Endothelial cell of hepatic sinusoid (primary cell): ENCODE data around the gene SAMD11.

Experiments used
- in situ Hi-C: cut with HindIII; loops from 2 replicates; pipeline ENCODE4 v1.10.0; 2017; ENCODE audit warnings: low sequenced_read_pairs

SAMD11 gene

GRCh38 chr1:905071-905749 is 18.5 kb upstream of the SAMD11 start:
- in situ Hi-C loops, result no loop called here

GRCh38 chr1:905811-906599 is 17.7 kb upstream of the SAMD11 start:
- in situ Hi-C loops, result no loop called here

DNA sequence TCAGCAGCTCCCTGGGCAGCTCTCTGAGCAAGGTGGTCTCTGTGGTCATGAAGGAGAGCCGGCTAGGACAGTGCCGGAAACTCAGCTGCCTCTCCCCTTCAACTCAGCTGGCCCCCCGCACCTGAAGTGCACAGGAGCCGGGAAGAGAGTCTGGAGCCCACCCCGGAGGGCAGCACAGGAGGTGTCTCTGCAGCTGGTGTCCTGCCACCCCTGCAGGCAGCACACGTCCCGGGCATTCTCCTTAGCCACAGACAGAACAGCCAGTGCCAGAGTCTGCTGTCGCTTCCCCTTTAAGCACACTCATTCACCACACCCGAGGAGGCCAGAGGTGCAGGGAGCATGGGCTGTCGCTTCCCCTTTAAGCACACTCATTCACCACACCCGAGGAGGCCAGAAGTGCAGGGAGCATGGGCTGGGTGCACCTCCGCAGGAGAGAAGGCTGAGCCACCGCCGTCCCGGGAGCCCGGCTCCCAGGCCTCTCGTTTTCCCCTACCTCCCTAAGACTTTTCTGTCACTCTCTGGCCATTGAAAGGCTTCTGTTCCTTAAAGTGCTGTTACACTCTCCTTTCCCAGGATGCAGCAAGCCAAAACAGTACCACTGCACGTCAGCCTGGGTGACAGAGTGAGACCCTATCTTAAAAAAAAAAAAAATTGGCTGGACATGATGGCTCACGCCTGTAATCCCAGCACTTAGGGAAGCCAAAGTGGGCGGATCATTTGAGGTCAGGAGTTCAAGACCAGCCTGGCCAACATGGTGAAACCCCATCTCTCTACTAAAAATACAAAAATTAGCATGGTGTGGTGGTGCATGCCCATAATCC is 16.9 kb upstream of the SAMD11 start:
- in situ Hi-C loops, result no loop called here

GRCh38 chr1:907611-908451 is 15.9 kb upstream of the SAMD11 start:
- in situ Hi-C loops, result no loop called here

GRCh38 chr1:908661-909060 is 15.1 kb upstream of the SAMD11 start:
- in situ Hi-C loops, result no loop called here

GRCh38 chr1:909861-910310 is 13.8 kb upstream of the SAMD11 start:
- in situ Hi-C loops, result no loop called here

DNA sequence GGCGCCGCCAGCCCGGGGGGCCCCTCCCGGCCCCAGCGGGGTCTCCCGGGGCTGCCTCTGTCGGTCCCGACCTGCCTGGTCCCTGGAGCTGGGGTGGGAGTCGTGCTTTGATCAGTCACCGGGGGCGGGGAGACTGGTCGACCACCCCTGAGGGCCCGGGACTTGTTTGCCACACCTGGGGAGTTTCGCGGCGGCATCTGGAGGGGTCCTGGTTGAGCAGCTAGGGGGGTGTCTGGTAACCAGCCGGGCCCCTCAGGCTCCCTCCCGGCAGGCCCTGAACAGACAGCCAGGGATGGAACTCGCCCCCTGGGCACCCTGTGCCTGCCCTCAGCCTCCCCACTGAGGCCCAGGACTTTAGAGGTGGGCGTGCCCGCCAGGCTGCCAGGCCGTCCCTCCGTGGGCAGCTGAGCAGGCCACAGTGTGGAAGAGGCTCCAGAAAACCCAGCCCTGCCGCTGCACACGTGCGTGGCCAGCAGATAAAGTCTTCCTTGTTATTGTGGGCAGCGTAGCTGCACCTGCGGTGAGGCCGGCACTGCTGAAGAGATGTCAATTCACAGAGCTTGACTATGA is 13.3 kb upstream of the SAMD11 start:
- in situ Hi-C loops, result no loop called here

DNA sequence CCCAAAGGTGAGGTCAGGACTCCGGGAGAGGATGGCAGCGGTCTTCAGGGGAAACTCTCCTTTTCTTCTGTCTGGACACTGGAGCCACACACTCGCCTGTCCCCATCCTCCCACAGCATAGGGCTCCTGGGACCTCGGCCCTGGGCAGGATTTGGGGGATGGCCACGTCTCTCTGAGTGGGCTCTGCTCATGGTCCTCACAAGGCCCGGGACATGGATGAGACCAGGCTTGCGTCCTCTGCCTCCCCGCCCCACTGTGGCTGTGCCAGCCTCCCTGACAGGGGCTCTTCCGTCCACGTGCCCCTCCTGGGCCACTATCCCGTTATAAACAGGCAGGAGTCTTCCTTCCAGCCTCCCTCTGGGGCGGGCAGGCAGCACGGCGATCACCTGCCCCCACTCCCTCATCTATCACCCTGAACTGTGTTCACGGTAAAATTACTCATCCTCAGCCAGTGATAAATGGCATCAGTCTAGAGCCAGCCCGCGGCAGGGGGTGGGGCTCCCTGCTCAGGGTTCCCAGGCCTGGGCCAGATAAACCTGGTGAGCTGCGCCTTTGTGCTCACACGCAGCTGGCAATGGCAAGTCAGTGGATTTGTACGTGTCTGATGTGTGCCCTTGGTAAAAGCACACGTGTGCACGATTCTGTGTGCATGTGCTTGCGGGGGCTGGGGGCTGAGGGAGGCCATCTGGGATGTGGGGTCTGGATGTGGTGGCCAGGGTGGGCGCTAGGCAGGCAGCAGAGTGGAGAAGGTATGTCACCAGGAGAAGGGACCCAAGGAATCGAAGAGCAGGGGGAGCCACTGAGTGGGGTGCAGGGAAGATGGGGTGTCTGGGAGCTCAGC is 12.6 kb upstream of the SAMD11 start:
- in situ Hi-C loops, result no loop called here

DNA sequence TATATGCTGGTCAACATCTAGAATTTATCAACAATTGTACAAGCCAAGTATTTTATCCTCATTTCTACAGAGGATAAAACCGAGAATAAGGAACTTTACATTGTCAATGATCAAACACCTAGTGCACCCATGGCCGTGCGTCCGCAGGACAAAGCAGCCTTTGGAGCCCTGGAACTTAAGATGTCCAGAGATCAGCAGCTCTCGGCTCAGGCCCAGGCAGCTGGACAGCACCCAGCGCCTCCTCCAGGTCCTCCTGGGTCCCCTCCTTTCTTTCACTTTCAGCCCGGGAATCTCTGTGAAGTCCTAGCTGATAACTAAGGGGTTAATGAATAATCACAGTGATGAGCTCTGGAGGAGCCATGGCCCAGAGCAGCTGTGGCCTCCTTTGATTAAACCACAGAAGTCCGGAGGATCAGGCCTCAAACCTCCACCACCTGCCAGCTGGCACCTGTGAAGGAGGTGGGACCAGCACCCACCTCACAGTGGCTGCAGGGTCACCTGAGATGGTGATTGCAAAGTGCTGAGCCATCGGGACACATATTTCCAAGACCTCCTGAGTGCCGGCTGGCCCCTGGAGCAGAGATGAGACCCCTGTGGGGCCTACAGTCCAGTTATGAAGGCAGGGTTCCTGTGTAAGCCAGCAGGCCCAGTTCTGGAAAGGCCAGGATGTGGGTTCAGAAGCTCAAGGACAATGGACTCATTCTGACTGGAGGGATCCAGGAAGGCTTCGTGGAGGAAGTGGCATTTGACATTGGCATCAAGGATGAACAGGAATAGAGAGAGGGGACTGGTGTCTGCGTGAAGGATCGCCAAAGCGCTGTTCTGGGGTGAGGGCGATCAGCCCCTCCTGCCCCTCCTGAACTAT is 11.6 kb upstream of the SAMD11 start:
- in situ Hi-C loops, result no loop called here

DNA sequence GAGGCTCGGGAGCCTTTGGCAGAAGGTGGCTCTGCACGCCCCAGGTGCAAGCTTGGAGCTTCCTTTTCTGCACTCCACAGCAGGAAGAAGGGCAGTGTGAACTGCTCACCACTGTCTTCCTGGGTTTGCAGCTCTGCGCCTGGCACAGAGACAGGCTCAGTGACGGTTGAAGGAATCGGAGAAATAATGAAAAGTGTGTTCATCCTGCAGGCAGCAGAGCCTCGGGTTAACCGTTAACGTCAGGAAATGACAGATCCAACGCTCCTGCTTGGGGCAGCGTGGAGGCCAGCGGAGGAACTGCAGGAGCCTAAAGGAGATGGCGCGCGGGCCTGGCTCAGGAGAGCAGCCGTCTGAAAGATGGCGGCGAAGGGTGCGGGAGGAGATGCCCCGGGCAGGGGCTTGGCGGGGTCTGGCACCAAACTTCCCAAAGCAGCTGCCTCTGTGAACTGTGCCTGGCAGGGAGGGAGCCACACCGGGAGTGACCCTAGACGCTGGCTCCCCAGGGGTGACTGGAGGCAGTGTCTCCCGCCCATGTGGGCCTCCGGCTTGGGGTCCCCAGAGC is 10.9 kb upstream of the SAMD11 start:
- in situ Hi-C loops, result no loop called here

DNA sequence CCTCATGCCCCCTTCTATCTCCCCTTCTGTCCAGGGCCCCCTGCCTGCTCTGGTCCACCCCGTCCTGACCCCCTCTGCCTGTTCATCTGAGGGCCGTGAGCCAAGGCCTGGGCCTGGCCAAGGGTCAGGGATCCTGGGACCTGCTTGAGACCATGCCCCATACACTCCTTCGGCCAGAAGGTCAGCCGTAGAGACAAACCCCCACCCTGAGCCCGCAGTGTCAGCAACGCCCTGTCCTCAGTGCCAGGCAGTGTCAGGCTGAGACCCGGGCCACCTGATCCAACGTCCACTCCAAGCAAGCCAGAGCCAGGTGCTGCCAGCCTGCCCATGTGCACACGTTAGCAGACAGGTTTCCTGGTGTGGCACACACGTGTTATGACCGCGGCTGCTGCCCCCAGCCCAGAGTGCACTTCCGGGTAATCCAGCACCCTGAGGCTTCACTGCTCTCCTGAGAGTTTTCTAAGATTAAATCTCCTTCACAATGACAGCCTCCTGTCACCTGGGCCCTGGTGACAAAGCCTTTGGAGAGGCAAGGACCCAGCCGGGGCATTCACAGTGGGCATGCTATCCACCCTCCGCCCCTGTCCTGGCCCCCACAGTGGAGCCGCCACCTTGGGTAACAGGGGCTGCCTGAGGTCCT is 10.1 kb upstream of the SAMD11 start:
- in situ Hi-C loops, result no loop called here

GRCh38 chr1:914131-914890 is 9.4 kb upstream of the SAMD11 start:
- in situ Hi-C loops, result no loop called here

DNA sequence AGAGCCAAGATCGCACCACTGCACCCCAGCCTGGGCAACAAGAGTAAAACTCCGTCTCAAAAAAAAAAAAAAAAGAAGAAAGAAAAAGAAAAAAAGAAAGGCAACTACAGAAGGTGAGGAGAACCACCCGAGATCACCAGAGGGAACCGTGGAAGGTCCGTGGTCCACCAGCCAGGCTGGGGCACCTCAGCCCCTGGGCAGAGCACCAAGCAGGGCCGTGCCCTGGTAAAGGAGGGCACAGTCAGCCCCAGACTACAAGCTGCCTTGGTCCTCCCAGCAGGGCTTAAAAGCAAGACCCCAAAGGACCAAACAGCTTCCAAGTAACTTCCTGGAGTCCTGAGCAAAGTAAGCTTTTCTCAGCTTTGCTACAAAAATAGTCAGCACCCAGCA is 8.8 kb upstream of the SAMD11 start:
- in situ Hi-C loops, result no loop called here

- in situ Hi-C loops, result no loop called here
These were observed 8.2 kb upstream of the SAMD11 start for GRCh38 chr1:915295-916172.

- in situ Hi-C loops, result no loop called here
These were observed 7.3 kb upstream of the SAMD11 start for GRCh38 chr1:916173-917075.
